Measurements from ENCODE around the gene QSER1.

DNA sequence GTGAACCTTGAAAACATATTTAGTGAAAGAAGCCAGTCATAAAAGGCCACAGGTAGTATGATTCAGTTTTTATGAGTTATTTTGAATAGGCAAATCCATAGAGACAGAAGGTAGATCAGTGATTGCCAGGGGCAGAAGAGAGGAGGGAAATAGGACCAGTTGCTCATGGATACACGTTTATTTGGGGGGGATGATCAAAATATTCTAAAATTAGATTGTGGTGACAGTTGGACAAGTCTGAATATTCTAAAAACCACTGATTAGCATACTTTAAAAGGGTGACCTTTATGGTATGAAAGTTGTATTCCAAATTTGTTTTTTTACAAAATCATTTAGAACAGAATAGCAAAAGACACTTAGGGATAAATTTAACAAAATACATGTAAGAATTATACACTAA, 28.6 kb downstream of the QSER1 start:
- TF ChIP-seq, protein P1, sequence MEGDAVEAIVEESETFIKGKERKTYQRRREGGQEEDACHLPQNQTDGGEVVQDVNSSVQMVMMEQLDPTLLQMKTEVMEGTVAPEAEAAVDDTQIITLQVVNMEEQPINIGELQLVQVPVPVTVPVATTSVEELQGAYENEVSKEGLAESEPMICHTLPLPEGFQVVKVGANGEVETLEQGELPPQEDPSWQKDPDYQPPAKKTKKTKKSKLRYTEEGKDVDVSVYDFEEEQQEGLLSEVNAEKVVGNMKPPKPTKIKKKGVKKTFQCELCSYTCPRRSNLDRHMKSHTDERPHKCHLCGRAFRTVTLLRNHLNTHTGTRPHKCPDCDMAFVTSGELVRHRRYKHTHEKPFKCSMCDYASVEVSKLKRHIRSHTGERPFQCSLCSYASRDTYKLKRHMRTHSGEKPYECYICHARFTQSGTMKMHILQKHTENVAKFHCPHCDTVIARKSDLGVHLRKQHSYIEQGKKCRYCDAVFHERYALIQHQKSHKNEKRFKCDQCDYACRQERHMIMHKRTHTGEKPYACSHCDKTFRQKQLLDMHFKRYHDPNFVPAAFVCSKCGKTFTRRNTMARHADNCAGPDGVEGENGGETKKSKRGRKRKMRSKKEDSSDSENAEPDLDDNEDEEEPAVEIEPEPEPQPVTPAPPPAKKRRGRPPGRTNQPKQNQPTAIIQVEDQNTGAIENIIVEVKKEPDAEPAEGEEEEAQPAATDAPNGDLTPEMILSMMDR (IDR thresholded peaks at IDR 0.05): no peak
- no peak for TF ChIP-seq POLR2A (IDR thresholded peaks at IDR 0.05)

Measured in gastroesophageal sphincter (tissue), 3 donors.